ENCODE data around the gene BTN1A1. TPM values are rescaled to one million over a fixed set of nuclear protein-coding genes. Genes with fewer than 3 reads are reported as not detected.
"Not testable (repeated sequence)": the region's sequence is repeated elsewhere in the genome, so short reads cannot be mapped to it uniquely, and the experiment has no call there.

Gene BTN1A1
- total RNA-seq, 1 experiment from 2014 or later, result 0.15 TPM

GRCh38 chr6:26544473-26544872 lies 44.4 kb downstream of the BTN1A1 start (continued):
- TF ChIP-seq ARID4B (CRISPR knock-in tag; IDR thresholded peaks at IDR 0.05; ENCODE audit: borderline replicate concordance), result no peak

GRCh38 chr6:26545627-26546026 lies 45.5 kb downstream of the BTN1A1 start:
- H3K27me3 Mint-ChIP-seq (ENCODE audit: low read depth), result no peaks in the 10 kb centered on the region
- TF ChIP-seq NFATC4 (CRISPR knock-in tag; IDR thresholded peaks at IDR 0.05), result no peak
- TF ChIP-seq AFF4 (CRISPR knock-in tag; IDR thresholded peaks at IDR 0.05; ENCODE audit: borderline replicate concordance), result no peak
- no peak for TF ChIP-seq ARID4B (CRISPR knock-in tag; IDR thresholded peaks at IDR 0.05; ENCODE audit: borderline replicate concordance)
- TF ChIP-seq SMAD3 (CRISPR knock-in tag; IDR thresholded peaks at IDR 0.05; ENCODE audit: borderline replicate concordance), result no peak
- no peak for TF ChIP-seq SOX15 (CRISPR knock-in tag; IDR thresholded peaks at IDR 0.05)
- H3K4me1 Mint-ChIP-seq, result peaks cover 13% of the 10 kb centered on the region
- no peak overlapping the region for H3K4me3 Mint-ChIP-seq
- H3K27ac Mint-ChIP-seq, result no peak overlapping the region
- ATAC-seq (no peak), DNase-seq (ENCODE audit: low spot score) (no peak)
- ChIA-PET POLR2A (no interaction called here), CTCF (interaction anchor here (0.7 kb wide), 1 partner anchor 50 kb away, joined by 3 read pairs; no protein-coding TSS in a partner anchor)
- no peaks in the 10 kb centered on the region for H3K9me3 Mint-ChIP-seq
- peaks cover 31% of the 10 kb centered on the region for H3K36me3 Mint-ChIP-seq

GRCh38 chr6:26547363-26547762 lies 47.3 kb downstream of the BTN1A1 start:
- ChIA-PET POLR2A (interaction anchor here (1.1 kb wide), 1 partner anchor 9 kb away, joined by 4 read pairs; the partner anchor contains the start of gene HMGN4), CTCF (interaction anchor here (2.4 kb wide), 1 partner anchor 206 kb away, joined by 6 read pairs; no protein-coding TSS in a partner anchor)
- DNase-seq (ENCODE audit: low spot score); H3K27ac Mint-ChIP-seq; ATAC-seq; H3K27me3 Mint-ChIP-seq (ENCODE audit: low read depth); H3K9me3 Mint-ChIP-seq; H3K4me3 Mint-ChIP-seq: not testable (repeated sequence)
- peaks cover 24% of the 10 kb centered on the region for H3K36me3 Mint-ChIP-seq
- peaks cover 17% of the 10 kb centered on the region for H3K4me1 Mint-ChIP-seq

All from WTC11 (cell line).